GM23248 (cell line): ENCODE measurements around the gene CFDP1.
"Not testable (repeated sequence)": the region's sequence is repeated elsewhere in the genome, so short reads cannot be mapped to it uniquely, and the experiment has no call there.

Experiments used
- EZH2 ChIP-seq: fragments of 200-600 bp; sonication (generic); IDR thresholded peaks from 2 replicates; pipeline ENCODE4 v1.6.1; 2018; ENCODE audit warnings: antibody characterized with exemption, mild to moderate bottlenecking; ENCODE audit not compliant: insufficient read depth, poor library complexity, severe bottlenecking
- EZH2phosphoT487 ChIP-seq: fragments of 200-600 bp; sonication (generic); IDR thresholded peaks from 2 replicates; pipeline ENCODE4 v1.6.1; 2018; ENCODE audit warnings: antibody characterized with exemption, moderate library complexity, mild to moderate bottlenecking, low read depth; ENCODE audit not compliant: insufficient read depth

GRCh38 chr16:75272629-75273028, 160.7 kb downstream of the CFDP1 start:
- TF ChIP-seq EZH2, EZH2phosphoT487: not testable (repeated sequence)
